Dendritic cell treated with granulocyte-macrophage colony-stimulating factor and Interleukin-4, amounts not matched to agents 40 ng/mL and 50 ng/mL, for 4 days (primary cell): ENCODE measurements around the gene NALCN.

ENCODE experiments used
- H3K27ac Mint-ChIP-seq: one replicate; pipeline ENCODE4 v1.8.0; 2022; ENCODE audit warnings: mild to moderate bottlenecking, mixed read lengths
- H3K27me3 Mint-ChIP-seq: one replicate; pipeline ENCODE4 v1.8.0; 2022; ENCODE audit warnings: mild to moderate bottlenecking, mixed read lengths
- H3K36me3 Mint-ChIP-seq: one replicate; pipeline ENCODE4 v1.8.0; 2022; ENCODE audit warnings: low read depth, mixed read lengths
- H3K4me1 Mint-ChIP-seq: one replicate; pipeline ENCODE4 v1.8.0; 2022; ENCODE audit warnings: low read depth, mixed read lengths
- H3K4me3 Mint-ChIP-seq: one replicate; pipeline ENCODE4 v1.8.0; 2022; ENCODE audit warnings: mild to moderate bottlenecking, moderate library complexity, mixed read lengths
- H3K9me3 Mint-ChIP-seq: one replicate; pipeline ENCODE4 v1.8.0; 2022; ENCODE audit warnings: mixed read lengths
- intact Hi-C: fragments of 100-400 bp; cut with micrococcal nuclease; formaldehyde crosslinking; loops from one replicate; pipeline ENCODE4 v1.15.0; 2022

The NALCN gene

GRCh38 chr13:101265934-101266333 lies 150.4 kb downstream of the NALCN start:
- H3K27me3 Mint-ChIP-seq, result no peaks in the 10 kb centered on the region
- no peaks in the 10 kb centered on the region for H3K36me3 Mint-ChIP-seq
- no peaks in the 10 kb centered on the region for H3K9me3 Mint-ChIP-seq
- no peaks in the 10 kb centered on the region for H3K4me1 Mint-ChIP-seq
- intact Hi-C loops, result no loop called here
- no peak overlapping the region for H3K27ac Mint-ChIP-seq
- H3K4me3 Mint-ChIP-seq, result no peak overlapping the region

GRCh38 chr13:101264931-101265330 lies 151.4 kb downstream of the NALCN start:
- Mint-ChIP-seq H3K36me3 (no peaks in the 10 kb centered on the region), H3K9me3 (no peaks in the 10 kb centered on the region), H3K27me3 (no peaks in the 10 kb centered on the region), H3K27ac (no peak overlapping the region), H3K4me3 (no peak overlapping the region), H3K4me1 (no peaks in the 10 kb centered on the region)
- intact Hi-C loops, result no loop called here

- Mint-ChIP-seq H3K9me3 (no peaks in the 10 kb centered on the region), H3K4me3 (no peak overlapping the region), H3K27me3 (no peaks in the 10 kb centered on the region), H3K27ac (no peak overlapping the region), H3K36me3 (no peaks in the 10 kb centered on the region), H3K4me1 (no peaks in the 10 kb centered on the region)
- intact Hi-C loops, result no loop called here
Measured at GRCh38 chr13:101262306-101262705, 154.0 kb downstream of the NALCN start.

- intact Hi-C loops, result no loop called here
- Mint-ChIP-seq H3K36me3 (no peaks in the 10 kb centered on the region), H3K27me3 (no peaks in the 10 kb centered on the region), H3K27ac (no peak overlapping the region), H3K4me1 (no peaks in the 10 kb centered on the region), H3K4me3 (no peak overlapping the region), H3K9me3 (peaks cover 12% of the 10 kb centered on the region)
Measured at GRCh38 chr13:101258509-101258908, 157.8 kb downstream of the NALCN start.

GRCh38 chr13:101258071-101258470 lies 158.2 kb downstream of the NALCN start:
- Mint-ChIP-seq H3K27ac (no peak overlapping the region), H3K4me3 (no peak overlapping the region), H3K9me3 (peaks cover 12% of the 10 kb centered on the region), H3K36me3 (no peaks in the 10 kb centered on the region), H3K27me3 (no peaks in the 10 kb centered on the region), H3K4me1 (no peaks in the 10 kb centered on the region)
- intact Hi-C loops, result no loop called here

- Mint-ChIP-seq H3K27ac (no peak overlapping the region), H3K4me3 (no peak overlapping the region), H3K4me1 (no peaks in the 10 kb centered on the region), H3K27me3 (no peaks in the 10 kb centered on the region), H3K9me3 (peaks cover 19% of the 10 kb centered on the region), H3K36me3 (no peaks in the 10 kb centered on the region)
- intact Hi-C loops, result no loop called here
Measured at GRCh38 chr13:101248739-101249514, 167.4 kb downstream of the NALCN start.

GRCh38 chr13:101242720-101243119 lies 173.6 kb downstream of the NALCN start:
- intact Hi-C loops, result no loop called here
- no peaks in the 10 kb centered on the region for H3K36me3 Mint-ChIP-seq
- H3K9me3 Mint-ChIP-seq, result peaks cover 2% of the 10 kb centered on the region
- H3K27ac Mint-ChIP-seq, result no peak overlapping the region
- no peaks in the 10 kb centered on the region for H3K4me1 Mint-ChIP-seq
- H3K27me3 Mint-ChIP-seq, result no peaks in the 10 kb centered on the region
- no peak overlapping the region for H3K4me3 Mint-ChIP-seq

- no peaks in the 10 kb centered on the region for H3K27me3 Mint-ChIP-seq
- H3K36me3 Mint-ChIP-seq, result no peaks in the 10 kb centered on the region
- no peak overlapping the region for H3K4me3 Mint-ChIP-seq
- no peaks in the 10 kb centered on the region for H3K9me3 Mint-ChIP-seq
- H3K27ac Mint-ChIP-seq, result no peak overlapping the region
- intact Hi-C loops, result no loop called here
- H3K4me1 Mint-ChIP-seq, result no peaks in the 10 kb centered on the region
Measured at GRCh38 chr13:101238555-101238954, 177.8 kb downstream of the NALCN start.

- Mint-ChIP-seq H3K4me1 (no peaks in the 10 kb centered on the region), H3K27ac (no peak overlapping the region), H3K27me3 (no peaks in the 10 kb centered on the region), H3K4me3 (no peak overlapping the region), H3K9me3 (no peaks in the 10 kb centered on the region), H3K36me3 (no peaks in the 10 kb centered on the region)
- intact Hi-C loops, result no loop called here
Measured at GRCh38 chr13:101231751-101232428, 184.4 kb downstream of the NALCN start.

GRCh38 chr13:101230271-101230890 lies 185.9 kb downstream of the NALCN start:
- Mint-ChIP-seq H3K9me3 (no peaks in the 10 kb centered on the region), H3K4me3 (no peak overlapping the region), H3K27me3 (no peaks in the 10 kb centered on the region), H3K36me3 (no peaks in the 10 kb centered on the region), H3K27ac (no peak overlapping the region), H3K4me1 (no peaks in the 10 kb centered on the region)
- intact Hi-C loops, result no loop called here

GRCh38 chr13:101219609-101220265 lies 196.6 kb downstream of the NALCN start:
- intact Hi-C loops, result no loop called here
- Mint-ChIP-seq H3K27me3 (no peaks in the 10 kb centered on the region), H3K9me3 (no peaks in the 10 kb centered on the region), H3K36me3 (no peaks in the 10 kb centered on the region), H3K27ac (no peak overlapping the region), H3K4me1 (no peaks in the 10 kb centered on the region), H3K4me3 (no peak overlapping the region)

- no peaks in the 10 kb centered on the region for H3K27me3 Mint-ChIP-seq
- no peaks in the 10 kb centered on the region for H3K4me1 Mint-ChIP-seq
- intact Hi-C loops, result no loop called here
- H3K9me3 Mint-ChIP-seq, result no peaks in the 10 kb centered on the region
- no peaks in the 10 kb centered on the region for H3K36me3 Mint-ChIP-seq
- no peak overlapping the region for H3K4me3 Mint-ChIP-seq
- no peak overlapping the region for H3K27ac Mint-ChIP-seq
Measured at GRCh38 chr13:101218484-101218883, 197.8 kb downstream of the NALCN start.

GRCh38 chr13:101217086-101217485 lies 199.2 kb downstream of the NALCN start:
- intact Hi-C loops, result no loop called here
- H3K27ac Mint-ChIP-seq, result no peak overlapping the region
- H3K27me3 Mint-ChIP-seq, result no peaks in the 10 kb centered on the region
- H3K4me1 Mint-ChIP-seq, result no peaks in the 10 kb centered on the region
- H3K4me3 Mint-ChIP-seq, result no peak overlapping the region
- no peaks in the 10 kb centered on the region for H3K36me3 Mint-ChIP-seq
- H3K9me3 Mint-ChIP-seq, result no peaks in the 10 kb centered on the region

GRCh38 chr13:101211261-101211660 lies 205.0 kb downstream of the NALCN start:
- Mint-ChIP-seq H3K27me3 (no peaks in the 10 kb centered on the region), H3K4me3 (no peak overlapping the region), H3K36me3 (no peaks in the 10 kb centered on the region), H3K9me3 (no peaks in the 10 kb centered on the region), H3K27ac (no peak overlapping the region), H3K4me1 (no peaks in the 10 kb centered on the region)
- intact Hi-C loops, result no loop called here
